Ectodermal cell (in vitro differentiated cells): Measurements from ENCODE around the gene MAD1L1.
"Not testable (repeated sequence)": the region's sequence is repeated elsewhere in the genome, so short reads cannot be mapped to it uniquely, and the experiment has no call there.

Experiments
- H3K27ac ChIP-seq: 2 replicates; pipeline ENCODE4 v1.7.0; 2013; ENCODE audit warnings: mild to moderate bottlenecking, low read depth, low read length; ENCODE audit not compliant: insufficient read depth, poor library complexity, severe bottlenecking
- H3K27me3 ChIP-seq: 2 replicates; pipeline ENCODE4 v1.7.0; 2013; ENCODE audit warnings: mild to moderate bottlenecking, low read length; ENCODE audit not compliant: insufficient read depth, control insufficient read depth, poor library complexity, severe bottlenecking
- H3K36me3 ChIP-seq: one replicate; pipeline ENCODE4 v1.7.0; 2013; ENCODE audit warnings: low read length; ENCODE audit not compliant: control insufficient read depth, insufficient read depth
- H3K4me1 ChIP-seq: one replicate; pipeline ENCODE4 v1.7.0; 2013; ENCODE audit warnings: low read length; ENCODE audit not compliant: control insufficient read depth, insufficient read depth
- H3K4me3 ChIP-seq: 2 replicates; pipeline ENCODE4 v1.7.0; 2013; ENCODE audit warnings: low read depth, low read length, control low read depth; ENCODE audit not compliant: insufficient read depth
- H3K9me3 ChIP-seq: 2 replicates; pipeline ENCODE4 v1.7.0; 2013; ENCODE audit warnings: mild to moderate bottlenecking, low read length, moderate library complexity; ENCODE audit not compliant: control insufficient read depth
- WGBS, 2 experiments: methylation state at CpG; one replicate each; pipeline ENCODE4 v1.1.7; 2013; ENCODE audit warnings: missing lambda C conversion rate in 2 of 2; 5-methylcytosine and 5-hydroxymethylcytosine counted together

MAD1L1 gene

GRCh38 chr7:1884583-1885350 lies 348.0 kb downstream of the MAD1L1 start:
- Histone ChIP-seq H3K36me3 (peaks cover 14% of the 10 kb centered on the region), H3K27me3 (no peaks in the 10 kb centered on the region), H3K4me1 (peaks cover 7% of the 10 kb centered on the region), H3K9me3 (no peaks in the 10 kb centered on the region), H3K27ac (no peak overlapping the region), H3K4me3 (no peak overlapping the region)
- 93 to 95% methylated on average over 26 of the region's 26 CpGs for WGBS, 2 experiments

- H3K9me3 ChIP-seq: no peaks in the 10 kb centered on the region
- no peaks in the 10 kb centered on the region for H3K27me3 ChIP-seq
- H3K36me3 ChIP-seq: peaks cover 14% of the 10 kb centered on the region
- H3K27ac ChIP-seq: no peak overlapping the region
- H3K4me1 ChIP-seq: peaks cover 7% of the 10 kb centered on the region
- no peak overlapping the region for H3K4me3 ChIP-seq
- WGBS, 2 experiments: 91 to 92% methylated on average over 30 of the region's 30 CpGs
These were observed 348.7 kb downstream of the MAD1L1 start for GRCh38 chr7:1883834-1884582.

GRCh38 chr7:1883031-1883761 lies 349.5 kb downstream of the MAD1L1 start:
- Histone ChIP-seq H3K4me3 (no peak overlapping the region), H3K36me3 (peaks cover 10% of the 10 kb centered on the region), H3K4me1 (peaks cover 7% of the 10 kb centered on the region), H3K27ac (no peak overlapping the region), H3K9me3 (no peaks in the 10 kb centered on the region), H3K27me3 (no peaks in the 10 kb centered on the region)
- 63 to 70% methylated on average over 18 of the region's 18 CpGs for WGBS, 2 experiments

GRCh38 chr7:1882451-1882850 lies 350.3 kb downstream of the MAD1L1 start:
- WGBS, 2 experiments: 84 to 89% methylated on average over 13 of the region's 13 CpGs
- no peak overlapping the region for H3K27ac ChIP-seq
- peaks cover 3% of the 10 kb centered on the region for H3K36me3 ChIP-seq
- H3K9me3 ChIP-seq: no peaks in the 10 kb centered on the region
- H3K27me3 ChIP-seq: no peaks in the 10 kb centered on the region
- H3K4me3 ChIP-seq: no peak overlapping the region
- H3K4me1 ChIP-seq: peaks cover 7% of the 10 kb centered on the region

GRCh38 chr7:1881946-1882345 lies 350.8 kb downstream of the MAD1L1 start:
- Histone ChIP-seq H3K36me3 (no peaks in the 10 kb centered on the region), H3K27me3 (no peaks in the 10 kb centered on the region), H3K27ac (no peak overlapping the region), H3K4me1 (peaks cover 7% of the 10 kb centered on the region), H3K4me3 (no peak overlapping the region), H3K9me3 (no peaks in the 10 kb centered on the region)
- WGBS, 2 experiments: 94 to 95% methylated on average over 15 of the region's 15 CpGs

- H3K9me3 ChIP-seq, H3K36me3 ChIP-seq, H3K27ac ChIP-seq, H3K4me1 ChIP-seq, H3K4me3 ChIP-seq, H3K27me3 ChIP-seq: not testable (repeated sequence)
- 94 to 97% methylated on average over 4 to 5 of the region's 6 CpGs for WGBS, 2 experiments
These were observed 356.1 kb downstream of the MAD1L1 start for GRCh38 chr7:1876641-1877040.

GRCh38 chr7:1875392-1876199 lies 357.1 kb downstream of the MAD1L1 start:
- H3K4me1 ChIP-seq, H3K4me3 ChIP-seq, H3K36me3 ChIP-seq, H3K27ac ChIP-seq, H3K27me3 ChIP-seq, H3K9me3 ChIP-seq: not testable (repeated sequence)
- WGBS, 2 experiments: 59 to 62% methylated on average over 29 of the region's 29 CpGs

GRCh38 chr7:1874590-1875391 lies 358.0 kb downstream of the MAD1L1 start:
- H3K4me3 ChIP-seq, H3K4me1 ChIP-seq, H3K27me3 ChIP-seq, H3K36me3 ChIP-seq, H3K9me3 ChIP-seq, H3K27ac ChIP-seq: not testable (repeated sequence)
- 68 to 77% methylated on average over 15 to 17 of the region's 21 CpGs for whole genome bisulfite sequencing, 2 experiments

- H3K36me3 ChIP-seq: no peaks in the 10 kb centered on the region
- no peak overlapping the region for H3K4me3 ChIP-seq
- WGBS, 2 experiments: 93 to 95% methylated on average over 38 of the region's 38 CpGs
- H3K27me3 ChIP-seq: no peaks in the 10 kb centered on the region
- peaks cover 5% of the 10 kb centered on the region for H3K4me1 ChIP-seq
- H3K27ac ChIP-seq: no peak overlapping the region
- H3K9me3 ChIP-seq: no peaks in the 10 kb centered on the region
These were observed 358.7 kb downstream of the MAD1L1 start for GRCh38 chr7:1873857-1874589.
